Ascending aorta (tissue), 2 donors: ENCODE results near the gene CDC42BPA. TPM values are rescaled to one million over a fixed set of nuclear protein-coding genes. Genes with fewer than 3 reads are reported as not detected.

Experiments used
- DNase-seq, 2 donors: peaks; one replicate each; pipeline ENCODE4 v3.0.0-alpha.2; 2019; ENCODE audit warnings: low spot score in 2 of 2
- H3K27ac ChIP-seq, 2 donors: fragments of 200-600 bp; sonication (generic); one replicate each; pipeline ENCODE4 v1.5.1; 2016 to 2017; ENCODE audit warnings: mild to moderate bottlenecking in 1 of 2
- H3K27me3 ChIP-seq: fragments of 200-600 bp; sonication (generic); one replicate; pipeline ENCODE4 v1.5.1; 2017
- H3K36me3 ChIP-seq, 2 donors: fragments of 200-600 bp; sonication (generic); one replicate each; pipeline ENCODE4 v1.5.1; 2016
- H3K4me1 ChIP-seq, 2 donors: fragments of 200-600 bp; sonication (generic); one replicate each; pipeline ENCODE4 v1.5.1; 2016 to 2017; ENCODE audit warnings: mild to moderate bottlenecking in 1 of 2
- H3K4me3 ChIP-seq, 2 donors: fragments of 200-600 bp; sonication (generic); one replicate each; pipeline ENCODE4 v1.5.1; 2016 to 2017; ENCODE audit warnings: mild to moderate bottlenecking in 1 of 2
- H3K9me3 ChIP-seq, 2 donors: fragments of 200-600 bp; sonication (generic); one replicate each; pipeline ENCODE4 v1.5.1; 2016
- intact Hi-C: fragments of 100-400 bp; cut with DNase I; formaldehyde crosslinking; loops from one replicate; pipeline ENCODE4 v1.15.1; 2023
- total RNA-seq: library from RNA; depleted of rRNA; stranded (reverse); fragments of >200 nt; gene quantifications from one replicate; pipeline ENCODE4 v1.1.0, GENCODE V29; 2016
- TF ChIP-seq, protein P1 (sequence below), 3 experiments: fragments of 200-600 bp in 2 of 3; fragments of 450-650 bp in 1 of 3; sonication (generic) in 2 of 3; IDR thresholded peaks; one replicate each; pipeline ENCODE4 v1.5.1; 2016 to 2019; ENCODE audit warnings: antibody characterized with exemption in 3 of 3, mild to moderate bottlenecking in 1 of 3, moderate library complexity in 1 of 3

The CDC42BPA gene
- total RNA-seq, 1 donor from 2014 or later: 56.9 TPM

- Histone ChIP-seq H3K9me3 (no peaks in the 10 kb centered on the region), H3K27me3 (no peaks in the 10 kb centered on the region), H3K4me1 (peaks cover 0 to 15% of the 10 kb centered on the region in 2 donors), H3K27ac (no peak overlapping the region), H3K36me3 (peaks cover 23 to 29% of the 10 kb centered on the region in 2 donors), H3K4me3 (no peak overlapping the region)
- TF ChIP-seq, protein P1, sequence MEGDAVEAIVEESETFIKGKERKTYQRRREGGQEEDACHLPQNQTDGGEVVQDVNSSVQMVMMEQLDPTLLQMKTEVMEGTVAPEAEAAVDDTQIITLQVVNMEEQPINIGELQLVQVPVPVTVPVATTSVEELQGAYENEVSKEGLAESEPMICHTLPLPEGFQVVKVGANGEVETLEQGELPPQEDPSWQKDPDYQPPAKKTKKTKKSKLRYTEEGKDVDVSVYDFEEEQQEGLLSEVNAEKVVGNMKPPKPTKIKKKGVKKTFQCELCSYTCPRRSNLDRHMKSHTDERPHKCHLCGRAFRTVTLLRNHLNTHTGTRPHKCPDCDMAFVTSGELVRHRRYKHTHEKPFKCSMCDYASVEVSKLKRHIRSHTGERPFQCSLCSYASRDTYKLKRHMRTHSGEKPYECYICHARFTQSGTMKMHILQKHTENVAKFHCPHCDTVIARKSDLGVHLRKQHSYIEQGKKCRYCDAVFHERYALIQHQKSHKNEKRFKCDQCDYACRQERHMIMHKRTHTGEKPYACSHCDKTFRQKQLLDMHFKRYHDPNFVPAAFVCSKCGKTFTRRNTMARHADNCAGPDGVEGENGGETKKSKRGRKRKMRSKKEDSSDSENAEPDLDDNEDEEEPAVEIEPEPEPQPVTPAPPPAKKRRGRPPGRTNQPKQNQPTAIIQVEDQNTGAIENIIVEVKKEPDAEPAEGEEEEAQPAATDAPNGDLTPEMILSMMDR (IDR thresholded peaks at IDR 0.05): no peak
- DNase-seq: no peak
- intact Hi-C loops: no loop called here
Observed at GRCh38 chr1:226991920-226992319, 326.4 kb downstream of the CDC42BPA start.

GRCh38 chr1:226990133-226990716 lies 328.1 kb downstream of the CDC42BPA start:
- peaks cover 31 to 44% of the 10 kb centered on the region in 2 donors for H3K36me3 ChIP-seq
- H3K4me1 ChIP-seq: peaks cover 0 to 15% of the 10 kb centered on the region in 2 donors
- H3K4me3 ChIP-seq: no peak overlapping the region
- peak overlapping the region; percentile 64 to 67 for H3K27ac ChIP-seq
- DNase-seq: no peak
- H3K27me3 ChIP-seq: no peaks in the 10 kb centered on the region
- TF ChIP-seq, protein P1 (IDR thresholded peaks at IDR 0.05): no peak
- intact Hi-C loops: no loop called here
- H3K9me3 ChIP-seq: no peaks in the 10 kb centered on the region

- Histone ChIP-seq H3K27me3 (no peaks in the 10 kb centered on the region), H3K27ac (peak overlapping the region; percentile 54 to 67), H3K9me3 (no peaks in the 10 kb centered on the region), H3K4me3 (no peak overlapping the region), H3K4me1 (peaks cover 0 to 15% of the 10 kb centered on the region in 2 donors), H3K36me3 (peaks cover 26 to 49% of the 10 kb centered on the region in 2 donors)
- DNase-seq: no peak
- intact Hi-C loops: no loop called here
- TF ChIP-seq, protein P1 (IDR thresholded peaks at IDR 0.05): no peak
Observed at GRCh38 chr1:226989085-226989920, 329.0 kb downstream of the CDC42BPA start.

GRCh38 chr1:226988334-226988666 lies 330.0 kb downstream of the CDC42BPA start:
- no peak for DNase-seq
- peak overlapping the region in 1 of 2 donors; percentile 67 for H3K27ac ChIP-seq

DNA sequence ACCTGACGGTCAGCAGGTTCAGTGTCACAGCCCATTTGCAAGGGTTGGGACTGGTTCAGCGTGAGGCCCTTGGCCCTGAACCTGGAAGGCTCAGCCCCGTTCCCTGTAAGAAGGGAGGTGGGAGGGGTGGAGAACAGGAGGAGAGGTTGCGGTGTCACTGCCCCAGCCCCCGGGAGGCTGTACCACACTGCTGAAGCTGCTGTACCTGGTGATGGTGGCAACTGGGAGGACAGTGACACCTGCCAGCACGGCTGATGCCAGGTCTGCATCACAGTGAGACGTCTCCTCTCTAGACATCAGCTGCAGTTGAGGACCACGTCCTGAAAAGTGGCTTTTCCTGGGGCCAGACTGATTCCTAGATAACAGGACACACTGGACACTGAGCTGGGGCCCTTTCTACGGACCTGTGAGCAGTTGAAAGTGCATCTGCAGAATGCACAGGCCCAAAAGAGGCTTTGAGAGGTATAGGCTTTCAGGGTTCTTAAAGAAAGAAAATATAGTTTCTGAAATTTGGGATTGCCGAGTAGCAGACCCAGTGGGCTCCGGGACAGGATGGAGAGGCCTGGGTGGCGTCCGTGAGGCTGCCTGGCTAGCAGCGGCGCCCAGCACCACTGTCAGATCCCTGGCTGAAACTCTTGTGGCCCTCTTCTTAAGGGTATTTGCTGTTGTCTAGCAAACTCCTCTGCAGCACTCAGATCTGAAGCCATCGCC lies 330.5 kb downstream of the CDC42BPA start:
- no peaks in the 10 kb centered on the region for H3K9me3 ChIP-seq
- H3K27me3 ChIP-seq: no peaks in the 10 kb centered on the region
- H3K27ac ChIP-seq: no peak overlapping the region
- H3K4me3 ChIP-seq: no peak overlapping the region
- no peak for DNase-seq
- peaks cover 23 to 42% of the 10 kb centered on the region in 2 donors for H3K36me3 ChIP-seq
- TF ChIP-seq, protein P1 (IDR thresholded peaks at IDR 0.05): no peak
- intact Hi-C loops: no loop called here
- H3K4me1 ChIP-seq: peaks cover 0 to 15% of the 10 kb centered on the region in 2 donors

More at GRCh38 chr1:226988334-226988666, 330.0 kb downstream of the CDC42BPA start:
- Histone ChIP-seq H3K4me1 (peaks cover 0 to 15% of the 10 kb centered on the region in 2 donors), H3K9me3 (no peaks in the 10 kb centered on the region), H3K36me3 (peaks cover 20 to 42% of the 10 kb centered on the region in 2 donors), H3K4me3 (no peak overlapping the region), H3K27me3 (no peaks in the 10 kb centered on the region)
- TF ChIP-seq, protein P1 (IDR thresholded peaks at IDR 0.05): no peak
- intact Hi-C loops: no loop called here
